Inflammatory macrophage (primary cell): ENCODE measurements around the gene OTOG.

Experiments
- DNase-seq, 2 donors: peaks; one replicate each; pipeline ENCODE4 v3.0.0-alpha.2; 2020 to 2022

OTOG gene

GRCh38 chr11:17543041-17543440 lies 4.0 kb upstream of the OTOG start:
- no peak for DNase-seq

- DNase-seq = no peak
Observed at GRCh38 chr11:17543574-17544180, 3.4 kb upstream of the OTOG start.

- peak; percentile 6 to 22 for DNase-seq
Observed at GRCh38 chr11:17544181-17544622, 2.9 kb upstream of the OTOG start, which contains the start of gene USH1C. Gene USH1C, minus strand, starts transcription at chr11:17544416. Its CDS starts 109 bp downstream, at chr11:17544307.

- no peak for DNase-seq
Observed at GRCh38 chr11:17546240-17546639, 819 bp upstream of the OTOG start.

- no peak for DNase-seq
Observed at GRCh38 chr11:17547932-17548331, 873 bp downstream of the OTOG start.

GRCh38 chr11:17548444-17548843 lies 1.4 kb downstream of the OTOG start:
- DNase-seq = no peak

- no peak for DNase-seq
Observed at GRCh38 chr11:17550450-17551346, 3.6 kb downstream of the OTOG start.

GRCh38 chr11:17551347-17552040 lies 4.4 kb downstream of the OTOG start:
- DNase-seq = no peak

- no peak for DNase-seq
Observed at GRCh38 chr11:17552041-17552355, 4.9 kb downstream of the OTOG start.

- DNase-seq = no peak
Observed at GRCh38 chr11:17552392-17553248, 5.6 kb downstream of the OTOG start.

GRCh38 chr11:17553249-17553546 lies 6.1 kb downstream of the OTOG start:
- DNase-seq = no peak

- DNase-seq = no peak
Observed at GRCh38 chr11:17554487-17554886, 7.4 kb downstream of the OTOG start.

- DNase-seq = no peak
Observed at GRCh38 chr11:17556999-17557398, 9.9 kb downstream of the OTOG start.

GRCh38 chr11:17558025-17558780 lies 11.1 kb downstream of the OTOG start:
- no peak for DNase-seq

GRCh38 chr11:17558916-17559315 lies 11.9 kb downstream of the OTOG start:
- no peak for DNase-seq

- no peak for DNase-seq
Observed at GRCh38 chr11:17559341-17560087, 12.5 kb downstream of the OTOG start.

GRCh38 chr11:17560281-17561110 lies 13.4 kb downstream of the OTOG start:
- no peak for DNase-seq

- no peak for DNase-seq
Observed at GRCh38 chr11:17561111-17561415, 14.0 kb downstream of the OTOG start.

- no peak for DNase-seq
Observed at GRCh38 chr11:17561526-17561925, 14.5 kb downstream of the OTOG start.

GRCh38 chr11:17563231-17563646 lies 16.2 kb downstream of the OTOG start:
- DNase-seq = peak; percentile 65 to 75
